GM06990 (cell line): ENCODE results near the gene PCDHGB4.

ENCODE experiments used
- DNase-seq: peaks from one replicate; pipeline ENCODE4 v3.0.0-alpha.2; 2011; ENCODE audit not compliant: insufficient read length; ENCODE audit errors: extremely low read depth
- H3K27me3 ChIP-seq: replicated peaks from 2 replicates; pipeline ENCODE4 v1.6.0; 2011; ENCODE audit warnings: low read length; ENCODE audit not compliant: control insufficient read depth, insufficient read depth
- H3K36me3 ChIP-seq: 2 replicates; pipeline ENCODE4 v1.5.1; 2011; ENCODE audit warnings: low read length; ENCODE audit not compliant: control insufficient read depth, insufficient read depth
- H3K4me3 ChIP-seq: replicated peaks from 2 replicates; pipeline ENCODE4 v1.5.1; 2011; ENCODE audit warnings: low read depth, mild to moderate bottlenecking, control low read depth, low read length
- CTCF ChIP-seq: IDR thresholded peaks from 2 replicates; pipeline ENCODE4 v1.5.1; 2011; ENCODE audit warnings: low read length, control low read depth, mild to moderate bottlenecking, inconsistent platforms; ENCODE audit not compliant: insufficient read depth, poor library complexity, severe bottlenecking

The PCDHGB4 gene

GRCh38 chr5:141363952-141364660, 23.4 kb upstream of the PCDHGB4 start, which contains the start of gene PCDHGA5:
TSS of gene PCDHGA5 (plus strand) at chr5:141364162. CDS start at chr5:141364331, 169 bp downstream.
- Histone ChIP-seq H3K36me3 (no peaks in the 10 kb centered on the region), H3K4me3 (no peak within 1 kb of the TSS), H3K27me3 (no peaks in the 10 kb centered on the region)
- TF ChIP-seq CTCF = no peak
- no peak for DNase-seq

DNA sequence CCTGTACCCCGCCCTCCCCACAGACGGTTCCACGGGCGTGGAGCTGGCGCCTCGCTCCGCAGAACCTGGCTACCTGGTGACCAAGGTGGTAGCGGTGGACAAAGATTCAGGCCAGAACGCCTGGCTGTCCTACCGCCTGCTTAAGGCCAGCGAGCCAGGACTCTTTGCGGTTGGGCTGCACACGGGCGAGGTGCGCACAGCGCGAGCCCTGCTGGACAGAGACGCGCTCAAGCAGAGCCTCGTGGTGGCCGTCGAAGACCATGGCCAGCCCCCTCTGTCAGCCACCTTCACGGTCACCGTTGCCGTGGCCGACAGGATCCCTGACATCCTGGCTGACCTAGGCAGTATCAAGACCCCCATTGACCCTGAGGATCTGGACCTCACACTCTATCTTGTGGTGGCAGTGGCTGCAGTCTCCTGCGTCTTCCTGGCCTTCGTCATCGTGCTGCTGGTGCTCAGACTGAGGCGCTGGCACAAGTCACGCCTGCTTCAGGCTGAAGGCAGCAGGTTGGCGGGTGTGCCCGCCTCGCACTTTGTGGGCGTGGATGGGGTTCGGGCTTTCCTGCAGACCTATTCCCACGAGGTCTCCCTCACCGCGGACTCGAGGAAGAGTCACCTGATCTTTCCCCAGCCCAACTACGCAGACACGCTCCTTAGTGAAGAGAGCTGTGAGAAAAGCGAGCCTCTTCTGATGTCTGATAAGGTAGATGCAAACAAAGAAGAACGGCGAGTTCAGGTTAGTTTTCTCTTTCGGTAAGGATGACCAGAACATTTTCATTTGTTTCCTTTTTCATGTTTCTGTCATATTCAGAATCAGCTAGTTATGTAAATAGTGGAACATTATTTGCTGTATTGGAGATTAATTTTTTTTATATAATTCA, 21.2 kb upstream of the PCDHGB4 start:
- H3K4me3 ChIP-seq = no peak overlapping the region
- no peaks in the 10 kb centered on the region for H3K36me3 ChIP-seq
- TF ChIP-seq CTCF = no peak
- no peak for DNase-seq
- no peaks in the 10 kb centered on the region for H3K27me3 ChIP-seq

DNA sequence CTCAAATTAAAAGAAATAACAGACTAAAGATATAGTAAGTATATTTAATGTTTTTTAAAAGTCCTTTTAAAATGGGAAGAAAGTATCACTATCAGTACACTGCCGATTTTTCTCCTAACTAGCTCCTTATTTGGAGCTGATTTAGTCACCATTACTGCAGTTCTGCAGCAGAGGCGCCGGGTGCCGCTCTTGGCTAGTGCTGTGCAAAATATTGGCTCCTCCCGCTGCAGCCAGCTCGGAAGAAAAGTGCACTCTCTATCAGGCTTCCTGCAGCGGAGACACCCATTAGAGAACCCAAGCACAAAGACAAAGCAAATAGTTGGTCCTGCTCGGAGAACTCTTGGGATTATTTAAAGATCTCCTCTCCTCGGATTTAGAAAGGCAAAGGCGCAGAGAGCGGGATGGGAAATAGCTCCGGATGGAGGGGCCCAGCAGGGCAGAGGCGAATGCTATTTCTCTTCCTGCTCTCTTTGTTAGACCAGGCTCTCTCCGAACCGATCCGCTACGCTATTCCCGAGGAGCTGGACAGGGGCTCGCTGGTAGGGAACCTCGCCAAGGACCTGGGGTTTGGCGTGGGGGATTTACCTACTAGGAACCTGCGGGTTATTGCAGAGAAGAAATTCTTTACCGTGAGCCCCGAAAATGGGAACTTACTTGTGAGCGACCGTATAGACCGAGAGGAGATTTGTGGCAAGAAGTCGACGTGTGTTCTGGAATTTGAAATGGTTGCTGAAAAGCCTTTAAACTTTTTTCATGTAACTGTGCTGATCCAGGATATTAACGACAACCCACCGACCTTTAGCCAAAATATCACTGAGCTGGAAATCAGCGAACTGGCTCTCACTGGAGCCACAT, 17.3 kb upstream of the PCDHGB4 start, which contains the start of gene PCDHGB3:
Gene PCDHGB3 (plus strand): TSS at position 249 of the 855 bp plus-strand sequence. CDS start 153 bp downstream, at position 402.
- peak; percentile 78 for TF ChIP-seq CTCF
- Histone ChIP-seq H3K36me3 (no peaks in the 10 kb centered on the region), H3K4me3 (peak within 1 kb of the TSS; percentile 64), H3K27me3 (no peaks in the 10 kb centered on the region)
- peak; percentile 37 for DNase-seq

GRCh38 chr5:141371572-141372475, 15.7 kb upstream of the PCDHGB4 start:
- Histone ChIP-seq H3K4me3 (no peak overlapping the region), H3K27me3 (no peaks in the 10 kb centered on the region), H3K36me3 (no peaks in the 10 kb centered on the region)
- no peak for TF ChIP-seq CTCF
- DNase-seq = no peak
